GM12874 (cell line): ENCODE measurements around the gene CETP.

Experiments used
- TF ChIP-seq, protein P1 (sequence below): IDR thresholded peaks from 2 replicates; pipeline ENCODE4 v1.5.1; 2011; ENCODE audit warnings: low read depth, mild to moderate bottlenecking, control low read depth, low read length, moderate library complexity; ENCODE audit not compliant: insufficient read depth

Gene CETP

DNA sequence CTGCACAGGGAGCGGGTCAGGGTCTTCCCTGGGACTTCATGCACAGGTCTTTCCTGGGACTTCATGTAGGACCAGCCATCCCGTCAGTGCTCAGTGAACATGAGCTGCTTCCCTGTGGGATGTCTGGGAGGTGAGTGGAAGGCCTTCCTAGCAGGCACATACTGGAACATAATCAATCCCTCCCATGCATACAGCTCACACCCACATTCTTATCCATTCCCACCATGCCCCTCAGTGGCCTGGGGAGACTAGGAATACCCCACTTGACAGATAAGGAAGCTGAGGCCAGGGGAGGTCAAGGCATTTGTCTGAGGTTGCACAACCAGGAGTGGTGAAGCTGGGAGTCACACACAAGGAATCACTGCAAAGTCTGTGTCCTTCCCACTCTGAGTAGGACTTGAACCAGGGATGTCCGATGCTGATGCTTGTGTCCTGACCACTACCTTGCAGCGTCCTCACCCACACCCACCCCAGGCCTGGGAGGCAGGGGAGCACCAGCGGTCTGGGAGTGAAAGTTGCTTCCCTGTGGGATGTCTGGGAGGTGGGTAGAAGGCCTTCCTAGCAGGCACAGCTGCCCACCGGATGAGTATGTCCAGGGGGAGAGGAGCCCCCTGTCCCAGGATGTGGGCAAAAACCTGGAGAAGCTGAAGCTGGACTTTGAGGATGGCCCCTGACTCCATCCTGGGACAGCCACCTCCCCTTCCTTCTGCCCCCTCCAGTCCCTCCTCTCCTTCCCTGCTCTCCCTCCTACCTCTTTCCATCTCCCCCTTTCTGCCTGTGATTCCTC lies 26.6 kb downstream of the CETP start:
- TF ChIP-seq, protein P1, sequence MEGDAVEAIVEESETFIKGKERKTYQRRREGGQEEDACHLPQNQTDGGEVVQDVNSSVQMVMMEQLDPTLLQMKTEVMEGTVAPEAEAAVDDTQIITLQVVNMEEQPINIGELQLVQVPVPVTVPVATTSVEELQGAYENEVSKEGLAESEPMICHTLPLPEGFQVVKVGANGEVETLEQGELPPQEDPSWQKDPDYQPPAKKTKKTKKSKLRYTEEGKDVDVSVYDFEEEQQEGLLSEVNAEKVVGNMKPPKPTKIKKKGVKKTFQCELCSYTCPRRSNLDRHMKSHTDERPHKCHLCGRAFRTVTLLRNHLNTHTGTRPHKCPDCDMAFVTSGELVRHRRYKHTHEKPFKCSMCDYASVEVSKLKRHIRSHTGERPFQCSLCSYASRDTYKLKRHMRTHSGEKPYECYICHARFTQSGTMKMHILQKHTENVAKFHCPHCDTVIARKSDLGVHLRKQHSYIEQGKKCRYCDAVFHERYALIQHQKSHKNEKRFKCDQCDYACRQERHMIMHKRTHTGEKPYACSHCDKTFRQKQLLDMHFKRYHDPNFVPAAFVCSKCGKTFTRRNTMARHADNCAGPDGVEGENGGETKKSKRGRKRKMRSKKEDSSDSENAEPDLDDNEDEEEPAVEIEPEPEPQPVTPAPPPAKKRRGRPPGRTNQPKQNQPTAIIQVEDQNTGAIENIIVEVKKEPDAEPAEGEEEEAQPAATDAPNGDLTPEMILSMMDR: no peak

DNA sequence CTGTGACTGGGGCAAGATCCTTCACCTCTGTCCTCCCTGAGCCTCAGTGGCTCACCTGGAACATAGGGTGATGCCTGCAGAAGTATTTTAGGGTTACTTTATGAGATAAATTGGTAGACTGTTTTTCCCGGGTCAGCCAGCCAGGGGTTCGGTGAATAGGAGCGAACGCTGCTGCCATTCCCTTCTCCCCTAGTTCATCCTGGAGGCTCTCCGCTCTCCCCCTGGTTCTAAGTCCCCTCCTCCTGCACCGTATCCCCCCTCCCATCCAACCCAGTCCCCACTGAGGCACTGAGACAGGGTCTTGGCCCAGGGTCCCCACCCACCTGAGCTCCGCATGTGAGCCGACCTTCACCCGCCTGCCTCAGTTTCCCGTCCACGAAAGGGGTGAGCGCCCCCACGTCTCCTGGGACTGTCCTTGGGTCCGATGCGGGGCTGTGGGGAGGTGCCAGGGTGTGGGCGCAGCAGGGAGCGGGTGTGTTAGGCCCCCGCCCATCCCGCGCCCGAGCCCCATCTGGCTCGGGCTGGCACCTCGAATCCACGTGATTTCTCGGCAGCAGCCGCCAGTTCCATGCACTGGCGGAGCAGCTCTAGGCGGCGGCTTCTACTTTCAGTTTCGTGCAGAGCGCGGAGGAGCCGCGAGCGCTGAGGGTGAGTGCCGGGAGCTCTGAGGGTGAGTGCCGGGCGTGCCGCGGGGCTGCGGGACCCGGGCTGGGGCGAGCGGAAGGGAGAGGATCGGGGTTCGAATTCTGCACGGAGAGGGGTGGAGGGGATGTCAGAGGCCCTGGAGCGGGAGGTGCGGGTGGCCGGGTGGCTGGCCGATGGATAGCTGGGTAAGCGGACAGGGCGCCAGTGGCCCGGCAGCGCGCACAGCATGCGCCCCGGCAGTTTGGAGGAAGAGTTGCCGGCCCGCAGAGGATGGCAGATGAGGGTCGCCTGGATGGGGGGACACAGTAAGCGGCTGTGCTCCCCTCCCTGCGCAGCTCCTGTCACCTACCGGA lies 27.5 kb downstream of the CETP start, which contains the start of gene NLRC5:
TSS of gene NLRC5 (plus strand) at position 610 of the 998 bp plus-strand sequence. CDS start 31,156 bp downstream, outside the sequence.
- TF ChIP-seq, protein P1: no peak

DNA sequence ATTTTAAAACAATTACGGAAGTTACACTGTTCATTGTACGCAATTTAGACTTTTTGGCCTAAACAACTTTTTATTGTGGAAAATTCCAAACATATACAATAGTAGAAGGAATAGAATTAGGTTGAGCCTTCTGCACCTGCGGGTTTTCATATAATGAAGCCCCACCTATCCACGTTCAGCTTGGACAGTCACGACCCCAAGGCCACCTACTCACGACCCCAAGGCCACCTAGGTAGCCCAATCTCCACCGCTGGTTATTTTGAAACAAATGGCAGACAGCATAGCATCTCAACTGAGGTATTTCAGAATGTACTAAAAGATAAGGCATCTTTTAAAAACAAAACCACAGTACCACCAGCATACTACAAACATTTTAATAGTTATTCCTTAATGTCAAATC lies 28.2 kb downstream of the CETP start:
- TF ChIP-seq, protein P1: no peak

DNA sequence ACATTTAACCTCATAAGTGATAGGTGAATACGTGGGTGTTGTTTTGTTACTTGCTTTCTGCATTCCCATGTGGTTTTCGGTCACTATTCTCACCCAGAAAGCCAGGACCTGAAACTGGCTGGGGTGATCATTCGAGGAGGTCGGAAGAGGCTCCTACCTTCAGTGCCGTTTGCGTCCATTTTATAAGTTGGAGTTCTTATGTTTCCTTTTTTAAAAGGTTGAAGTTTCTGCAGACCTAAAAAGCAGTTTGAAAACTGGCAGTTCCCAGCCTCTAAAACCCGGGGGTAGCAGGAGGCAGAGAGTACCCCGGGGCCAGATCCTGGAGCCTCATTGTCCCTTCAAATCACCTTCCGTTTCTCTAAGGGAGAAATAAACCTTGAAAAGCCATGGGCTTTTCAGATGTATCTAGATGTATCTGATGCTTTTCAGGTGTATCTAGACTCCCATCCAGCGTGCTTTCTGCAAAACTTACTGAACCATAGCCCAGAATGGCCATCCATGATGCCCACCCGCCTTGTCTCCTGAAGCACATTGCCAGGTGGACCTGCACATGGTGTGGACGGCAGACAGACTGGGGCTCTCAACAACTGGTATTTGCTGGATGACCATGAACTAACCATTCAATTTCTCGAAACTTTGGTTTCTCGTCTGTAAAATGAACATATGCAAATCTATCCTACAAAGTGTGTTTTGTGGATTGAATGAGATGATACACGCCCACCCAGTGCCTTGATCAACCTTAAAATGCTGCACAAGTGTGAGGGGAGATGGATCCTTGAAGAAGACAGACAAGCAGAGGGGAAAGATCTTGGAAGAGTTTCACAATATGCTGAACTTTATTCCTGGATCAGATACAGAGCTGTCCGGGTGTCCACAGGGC lies 28.9 kb downstream of the CETP start:
- TF ChIP-seq, protein P1: no peak

DNA sequence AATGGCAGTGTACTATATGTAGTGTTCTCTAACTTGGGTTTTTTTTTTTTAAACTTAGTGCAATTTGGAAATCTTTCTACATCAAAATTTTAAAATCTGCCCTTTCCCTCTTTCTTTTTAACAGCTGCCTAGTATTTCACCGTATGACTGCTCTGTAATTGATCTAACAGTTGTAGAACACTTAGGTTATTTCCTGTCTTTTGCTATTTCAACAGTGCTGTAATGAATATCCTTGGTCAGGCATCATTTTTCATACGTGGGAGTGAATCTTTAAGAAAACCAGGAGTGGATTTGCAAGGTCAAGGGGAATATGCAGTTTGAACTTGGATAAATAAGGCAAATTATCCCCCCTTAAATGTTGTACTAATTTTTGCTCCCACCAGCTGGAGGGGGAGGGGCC lies 31.5 kb downstream of the CETP start:
- TF ChIP-seq, protein P1: no peak

DNA sequence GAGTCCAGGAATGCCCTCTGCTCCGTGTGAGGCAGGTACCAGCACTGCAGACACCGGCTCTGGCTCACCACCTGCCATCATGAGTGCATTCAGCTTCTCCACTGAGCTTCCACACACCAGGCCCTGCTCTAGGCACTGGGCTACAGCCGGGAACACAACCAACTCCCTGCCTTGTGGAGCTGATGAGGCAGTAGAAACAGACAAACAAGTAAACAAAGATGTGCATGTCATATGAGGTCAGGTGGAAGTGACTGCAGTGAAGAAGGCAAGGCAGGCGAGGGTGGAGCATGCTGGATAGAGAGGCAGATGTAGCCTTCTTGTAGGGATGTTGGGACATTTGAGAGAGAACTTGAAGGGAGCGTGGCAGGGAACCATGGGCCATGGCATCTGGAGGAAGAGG lies 32.6 kb downstream of the CETP start:
- TF ChIP-seq, protein P1: no peak
